Thyroid gland (tissue), 4 donors: ENCODE measurements around the gene CISH. TPM values are rescaled to one million over a fixed set of nuclear protein-coding genes. Genes with fewer than 3 reads are reported as not detected.

ENCODE experiments used
- DNase-seq, 2 donors: peaks; one replicate each; pipeline ENCODE4 v3.0.0-alpha.2; 2019
- H3K27ac ChIP-seq, 3 donors: fragments of 200-600 bp; sonication (generic); 1 replicate in 2 of 3; 2 replicates in 1 of 3; pipeline ENCODE4 v1.5.1; 2016 to 2019; ENCODE audit warnings: mild to moderate bottlenecking in 1 of 3, moderate library complexity in 1 of 3
- H3K27me3 ChIP-seq: fragments of 200-600 bp; sonication (generic); one replicate; pipeline ENCODE4 v1.5.1; 2019
- H3K36me3 ChIP-seq, 2 donors: fragments of 200-600 bp; sonication (generic); one replicate each; pipeline ENCODE4 v1.5.1; 2016 to 2019
- H3K4me1 ChIP-seq, 2 donors: fragments of 200-600 bp; sonication (generic); one replicate each; pipeline ENCODE4 v1.5.1; 2017 to 2019
- H3K4me3 ChIP-seq, 3 donors: fragments of 200-600 bp; sonication (generic); replicated peaks in 1 of 3; 1 replicate in 2 of 3; 2 replicates in 1 of 3; pipeline ENCODE4 v1.5.1; 2016; ENCODE audit warnings: mild to moderate bottlenecking in 1 of 3
- H3K9me3 ChIP-seq: fragments of 200-600 bp; sonication (generic); one replicate; pipeline ENCODE4 v1.5.1; 2017
- CTCF ChIP-seq, 6 experiments: fragments of 200-600 bp in 3 of 6; fragments of 450-650 bp in 3 of 6; sonication (generic) in 3 of 6; IDR thresholded peaks; one replicate each; pipeline ENCODE4 v1.5.1; 2016 to 2019; ENCODE audit warnings: antibody characterized with exemption in 6 of 6, mild to moderate bottlenecking in 2 of 6, inconsistent platforms in 1 of 6, moderate library complexity in 1 of 6
- POLR2A ChIP-seq, 2 donors: fragments of 450-650 bp; IDR thresholded peaks; one replicate each; pipeline ENCODE4 v1.6.1; 2017; ENCODE audit warnings: antibody characterized with exemption in 2 of 2, mild to moderate bottlenecking in 2 of 2, moderate library complexity in 1 of 2
- WGBS, 2 donors: methylation state at CpG; one replicate each; pipeline ENCODE4 v1.1.5; 2017; 5-methylcytosine and 5-hydroxymethylcytosine counted together
- intact Hi-C: fragments of 100-400 bp; cut with DNase I; formaldehyde crosslinking; loops from one replicate; pipeline ENCODE4 v1.15.1; 2023
- total RNA-seq, 4 donors: library from RNA; depleted of rRNA; stranded (reverse); fragments of >200 nt; gene quantifications; one replicate each; pipeline ENCODE4 v1.2.3, GENCODE V29; 2016

Gene CISH
- total RNA-seq, 4 donors from 2014 or later, result 31.0 to 78.1 (median 48.0) TPM

DNA sequence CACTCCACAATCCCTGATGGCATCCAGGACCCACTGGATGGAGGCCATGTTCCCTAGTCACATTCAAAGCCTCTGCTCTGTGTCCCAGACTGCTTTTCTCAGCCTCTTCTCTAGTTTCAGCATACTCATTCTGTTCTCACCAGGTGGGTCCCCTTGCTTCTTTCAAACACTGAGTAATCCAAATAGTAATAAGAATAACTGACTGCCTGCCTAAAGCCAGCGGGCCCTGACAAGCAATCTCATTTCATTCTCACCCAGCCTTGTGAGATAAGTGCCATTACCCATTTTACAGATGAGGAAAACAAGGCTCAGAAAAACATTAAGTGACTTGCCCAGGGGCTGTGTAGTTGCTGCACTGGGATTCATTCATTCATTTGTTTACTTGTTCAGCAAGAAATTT, 30.8 kb upstream of the CISH start:
- Histone ChIP-seq H3K4me1 (peaks cover 0 to 17% of the 10 kb centered on the region in 2 donors), H3K4me3 (no peak overlapping the region), H3K36me3 (peaks cover 53% of the 10 kb centered on the region in 2 donors), H3K27ac (no peak overlapping the region), H3K9me3 (no peaks in the 10 kb centered on the region), H3K27me3 (no peaks in the 10 kb centered on the region)
- TF ChIP-seq CTCF (IDR thresholded peaks at IDR 0.05) (no peak), POLR2A (IDR thresholded peaks at IDR 0.05) (no peak)
- intact Hi-C loops, result no loop called here
- no peak for DNase-seq
- 100% methylated on average over 1 of the region's 1 CpG for WGBS, 2 donors

DNA sequence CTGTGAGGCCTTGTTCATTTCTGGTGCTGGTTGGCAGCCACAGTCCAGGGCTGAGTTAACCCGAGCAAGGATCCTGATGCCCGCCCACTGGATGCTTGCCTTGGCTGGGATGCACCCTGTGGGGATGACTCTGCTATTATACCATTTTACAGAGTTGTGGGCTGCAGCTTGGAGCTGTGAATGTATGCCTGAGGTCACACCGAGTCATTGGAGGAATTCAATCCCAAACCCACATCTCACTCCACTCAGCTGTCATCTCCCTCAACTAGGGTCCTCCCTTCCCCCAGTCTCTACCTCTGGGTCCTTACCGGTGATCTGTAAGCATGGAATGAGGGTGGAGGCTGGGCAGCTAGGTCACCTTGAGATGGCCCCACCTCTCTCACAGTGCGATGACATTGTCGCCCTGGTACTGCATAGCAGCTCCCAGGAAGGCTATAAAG, 27.5 kb upstream of the CISH start:
- intact Hi-C loops, result no loop called here
- H3K9me3 ChIP-seq, result no peaks in the 10 kb centered on the region
- DNase-seq, result peak in 1 of 2 donors; percentile 37
- no peak overlapping the region for H3K4me3 ChIP-seq
- TF ChIP-seq POLR2A (IDR thresholded peaks at IDR 0.05) (no peak), CTCF (IDR thresholded peaks at IDR 0.05) (no peak)
- H3K27me3 ChIP-seq, result no peaks in the 10 kb centered on the region
- peaks cover 4 to 17% of the 10 kb centered on the region in 2 donors for H3K4me1 ChIP-seq
- no peak overlapping the region for H3K27ac ChIP-seq
- WGBS, 2 donors, result 84 to 86% methylated on average over 5 of the region's 6 CpGs
- H3K36me3 ChIP-seq, result peaks cover 25 to 31% of the 10 kb centered on the region in 2 donors

GRCh38 chr3:50637945-50638344, 26.4 kb upstream of the CISH start:
- no peaks in the 10 kb centered on the region for H3K9me3 ChIP-seq
- no peak overlapping the region for H3K27ac ChIP-seq
- no peak for DNase-seq
- WGBS, 2 donors, result 79 to 89% methylated on average over 3 of the region's 3 CpGs
- TF ChIP-seq CTCF (IDR thresholded peaks at IDR 0.05), result no peak
- TF ChIP-seq POLR2A (IDR thresholded peaks at IDR 0.05), result no peak
- peaks cover 14 to 20% of the 10 kb centered on the region in 2 donors for H3K36me3 ChIP-seq
- H3K4me3 ChIP-seq, result no peak overlapping the region
- peaks cover 4 to 17% of the 10 kb centered on the region in 2 donors for H3K4me1 ChIP-seq
- no peaks in the 10 kb centered on the region for H3K27me3 ChIP-seq
- intact Hi-C loops, result no loop called here

DNA sequence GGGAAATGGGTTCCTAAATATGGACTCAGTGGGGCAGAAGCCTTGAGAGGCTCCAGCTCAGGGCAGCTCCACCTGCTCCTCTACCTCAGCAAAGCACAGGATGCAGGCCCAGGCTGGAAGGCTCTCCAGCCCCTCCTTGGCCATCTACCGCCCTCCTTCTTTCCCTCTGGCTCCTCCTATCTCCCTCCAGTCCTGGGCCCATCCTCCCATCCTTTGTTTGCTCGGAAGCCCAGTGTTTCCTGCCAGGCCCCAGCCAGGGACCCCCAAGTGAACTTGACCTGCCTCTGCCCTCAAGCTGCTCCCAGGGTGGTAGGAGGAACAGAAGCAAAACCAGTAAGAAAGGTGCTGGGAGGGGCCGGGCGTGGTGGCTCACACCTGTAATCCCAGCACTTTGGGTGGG, 25.4 kb upstream of the CISH start:
- H3K4me3 ChIP-seq, result no peak overlapping the region
- H3K36me3 ChIP-seq, result peaks cover 9 to 10% of the 10 kb centered on the region in 2 donors
- no peaks in the 10 kb centered on the region for H3K9me3 ChIP-seq
- peaks cover 4 to 17% of the 10 kb centered on the region in 2 donors for H3K4me1 ChIP-seq
- DNase-seq, result no peak
- no peaks in the 10 kb centered on the region for H3K27me3 ChIP-seq
- 85% methylated on average over 4 of the region's 4 CpGs for WGBS, 2 donors
- intact Hi-C loops, result no loop called here
- no peak overlapping the region for H3K27ac ChIP-seq
- TF ChIP-seq POLR2A (IDR thresholded peaks at IDR 0.05), result no peak
- no peak for TF ChIP-seq CTCF (IDR thresholded peaks at IDR 0.05)

DNA sequence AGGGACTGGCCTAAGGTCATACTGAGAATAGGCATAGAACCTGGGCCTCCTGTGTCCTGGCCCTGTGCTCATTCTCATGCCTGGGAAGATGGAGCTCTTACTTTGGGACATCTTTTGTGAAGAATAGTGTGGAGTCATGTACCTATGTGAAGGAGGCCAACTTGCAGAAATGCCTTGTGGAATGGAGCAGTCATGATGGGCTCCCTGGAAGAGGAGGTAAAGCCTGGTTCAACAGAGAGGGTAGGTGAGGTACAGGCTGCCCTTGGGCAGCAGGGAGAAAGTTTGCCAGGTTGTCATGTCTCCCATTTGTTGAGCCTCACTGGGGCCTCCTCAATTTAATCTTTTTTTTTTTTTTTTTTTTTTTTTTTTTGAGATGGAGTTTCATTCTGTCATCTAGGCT, 23.5 kb upstream of the CISH start:
- TF ChIP-seq POLR2A (IDR thresholded peaks at IDR 0.05) (no peak), CTCF (IDR thresholded peaks at IDR 0.05) (no peak)
- Histone ChIP-seq H3K36me3 (peaks cover 0 to 1% of the 10 kb centered on the region in 2 donors), H3K4me3 (no peak overlapping the region), H3K9me3 (no peaks in the 10 kb centered on the region), H3K4me1 (peaks cover 4 to 17% of the 10 kb centered on the region in 2 donors), H3K27ac (no peak overlapping the region), H3K27me3 (no peaks in the 10 kb centered on the region)
- intact Hi-C loops, result no loop called here
- no peak for DNase-seq
